HG03097 (cell line): Measurements from ENCODE around the gene TNIP2.

ENCODE experiments used
- ATAC-seq: cut with Tn5 transposase; IDR thresholded peaks from one replicate; pipeline ENCODE4 v1.9.1; 2021; ENCODE audit not compliant: unreplicated experiment, low FRiP score

TNIP2 gene, protein sequence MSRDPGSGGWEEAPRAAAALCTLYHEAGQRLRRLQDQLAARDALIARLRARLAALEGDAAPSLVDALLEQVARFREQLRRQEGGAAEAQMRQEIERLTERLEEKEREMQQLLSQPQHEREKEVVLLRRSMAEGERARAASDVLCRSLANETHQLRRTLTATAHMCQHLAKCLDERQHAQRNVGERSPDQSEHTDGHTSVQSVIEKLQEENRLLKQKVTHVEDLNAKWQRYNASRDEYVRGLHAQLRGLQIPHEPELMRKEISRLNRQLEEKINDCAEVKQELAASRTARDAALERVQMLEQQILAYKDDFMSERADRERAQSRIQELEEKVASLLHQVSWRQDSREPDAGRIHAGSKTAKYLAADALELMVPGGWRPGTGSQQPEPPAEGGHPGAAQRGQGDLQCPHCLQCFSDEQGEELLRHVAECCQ

DNA sequence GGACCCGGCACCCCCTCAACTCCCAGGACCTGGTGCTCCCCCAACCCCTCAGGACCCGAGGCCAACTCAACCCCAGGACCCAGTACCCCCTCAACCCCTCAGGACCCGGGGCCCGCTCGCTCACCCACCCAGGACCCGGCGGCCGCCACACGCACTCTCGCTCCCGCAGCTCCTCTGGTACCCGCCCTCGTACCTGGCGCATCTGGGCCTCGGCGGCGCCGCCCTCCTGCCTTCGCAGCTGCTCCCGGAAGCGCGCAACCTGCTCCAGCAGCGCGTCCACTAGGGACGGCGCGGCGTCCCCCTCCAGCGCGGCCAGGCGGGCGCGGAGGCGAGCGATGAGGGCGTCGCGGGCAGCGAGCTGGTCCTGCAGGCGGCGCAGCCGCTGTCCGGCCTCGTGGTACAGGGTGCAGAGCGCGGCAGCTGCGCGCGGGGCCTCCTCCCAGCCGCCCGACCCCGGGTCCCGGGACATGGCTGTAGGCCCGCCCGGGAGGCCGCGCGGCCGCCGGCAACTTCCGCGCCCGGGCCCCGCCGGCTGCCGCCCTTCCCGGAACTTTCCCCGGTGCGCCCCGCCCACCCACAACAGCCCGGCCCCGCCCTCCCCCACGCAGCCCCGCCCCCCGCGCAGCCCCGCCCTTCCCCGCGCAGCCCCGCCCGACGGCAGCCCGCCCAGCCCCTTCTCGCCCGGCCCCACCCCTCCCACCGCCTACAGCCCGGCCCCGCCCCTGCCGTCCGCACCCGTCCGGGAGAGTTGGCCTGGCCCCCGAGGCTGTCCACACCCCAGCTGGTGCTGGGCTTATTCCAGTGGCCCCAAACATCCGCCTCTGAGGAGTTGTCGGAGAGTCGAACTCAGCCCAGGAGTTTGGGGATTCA is at the start of gene TNIP2:
Gene TNIP2, minus strand, starts transcription at position 516 of the 870 bp plus-strand sequence. Its CDS starts 47 bp downstream, at position 469.
- ATAC-seq, result peak; percentile 57

DNA sequence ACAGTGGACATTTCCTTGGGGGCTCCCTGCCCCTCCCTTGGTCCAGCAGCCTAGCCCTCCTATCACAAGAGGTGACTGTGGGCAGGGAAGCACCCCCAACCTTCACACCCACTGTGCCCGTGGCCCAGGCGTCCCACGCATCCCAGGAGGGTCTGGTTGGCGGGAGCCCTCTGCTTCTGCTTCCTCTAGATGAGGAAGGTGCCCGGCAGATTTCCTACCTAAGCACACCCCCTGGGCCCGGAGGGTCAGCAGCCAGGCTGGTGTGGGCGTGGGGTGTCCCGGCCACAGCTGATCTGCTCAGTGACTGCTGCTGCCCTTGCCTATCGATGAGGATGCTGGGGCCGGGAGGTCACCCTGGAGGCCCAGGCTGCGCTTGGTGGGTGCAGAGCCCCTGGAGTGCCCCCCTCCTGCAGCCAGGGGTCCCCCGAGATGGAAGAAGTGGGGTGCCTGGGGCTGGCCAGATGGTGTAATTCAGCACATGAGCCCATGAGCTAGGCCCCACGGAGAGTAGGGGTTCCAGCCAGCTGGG is 48.9 kb upstream of the TNIP2 start:
- no peak for ATAC-seq

DNA sequence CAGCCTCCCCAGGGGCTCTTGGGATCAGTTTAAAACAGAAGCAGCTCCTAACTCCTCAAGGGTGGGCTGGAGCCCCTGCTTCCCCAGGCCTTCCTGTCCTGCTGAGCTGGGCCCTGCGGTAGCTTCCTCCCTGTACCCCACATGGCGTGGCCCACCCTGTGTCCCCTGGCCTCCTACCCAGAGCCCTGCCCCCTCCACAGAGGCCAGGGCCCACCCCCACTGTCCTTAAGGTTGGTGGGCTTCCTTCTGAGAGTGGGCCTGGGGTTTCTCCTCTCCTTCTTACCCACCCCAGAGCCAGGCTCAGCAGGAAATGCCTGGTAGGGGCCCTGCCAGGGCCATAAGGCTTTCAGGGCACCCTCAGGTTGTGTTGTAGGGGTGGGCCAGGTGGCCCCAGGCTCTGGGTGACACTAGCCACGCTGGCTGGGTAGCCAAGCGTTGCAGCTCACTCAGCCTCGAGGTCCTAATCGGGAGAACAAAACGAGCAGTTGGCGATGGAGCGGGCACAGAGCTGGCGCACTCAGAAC is 48.4 kb upstream of the TNIP2 start:
- ATAC-seq, result no peak

DNA sequence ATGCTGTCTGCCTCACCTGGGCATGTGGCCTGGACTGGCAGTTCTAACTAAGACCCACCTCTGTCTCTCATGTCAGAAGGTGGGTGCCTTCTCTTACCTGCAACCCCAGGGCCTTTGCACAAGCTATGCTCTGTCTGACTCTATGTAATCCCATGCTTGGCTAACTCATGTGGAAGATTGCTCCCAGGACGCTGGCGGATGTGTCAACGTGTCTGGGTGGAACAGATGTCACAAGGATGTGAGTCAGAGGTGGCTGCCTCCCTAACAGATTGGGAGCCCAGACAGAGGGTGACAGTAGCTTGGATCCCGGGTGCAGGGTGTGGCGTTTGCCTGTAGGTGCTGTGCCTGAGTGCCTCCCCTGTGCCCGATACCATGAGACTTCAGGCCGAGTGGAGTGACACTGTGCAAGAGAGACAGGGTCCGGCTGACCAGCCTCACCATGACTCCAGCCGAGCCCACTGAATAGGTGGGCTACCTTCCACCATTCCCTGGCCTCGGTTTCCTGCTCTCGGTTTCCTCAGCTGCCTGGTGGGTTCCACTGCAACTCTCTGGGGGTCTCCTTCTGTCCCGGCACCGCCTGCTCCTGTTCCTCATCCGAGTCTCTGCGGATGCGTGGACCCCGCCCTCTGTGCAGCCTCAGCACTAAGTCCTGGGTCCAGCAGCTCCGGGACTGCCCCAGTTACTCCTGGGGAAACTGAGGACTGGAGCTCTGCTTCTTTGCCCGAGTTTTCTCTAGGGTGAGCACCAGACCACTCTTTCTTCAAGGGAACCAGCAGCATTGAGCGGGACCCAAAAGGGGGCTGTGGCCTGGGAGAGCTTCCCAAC is 47.7 kb upstream of the TNIP2 start:
- ATAC-seq, result no peak

DNA sequence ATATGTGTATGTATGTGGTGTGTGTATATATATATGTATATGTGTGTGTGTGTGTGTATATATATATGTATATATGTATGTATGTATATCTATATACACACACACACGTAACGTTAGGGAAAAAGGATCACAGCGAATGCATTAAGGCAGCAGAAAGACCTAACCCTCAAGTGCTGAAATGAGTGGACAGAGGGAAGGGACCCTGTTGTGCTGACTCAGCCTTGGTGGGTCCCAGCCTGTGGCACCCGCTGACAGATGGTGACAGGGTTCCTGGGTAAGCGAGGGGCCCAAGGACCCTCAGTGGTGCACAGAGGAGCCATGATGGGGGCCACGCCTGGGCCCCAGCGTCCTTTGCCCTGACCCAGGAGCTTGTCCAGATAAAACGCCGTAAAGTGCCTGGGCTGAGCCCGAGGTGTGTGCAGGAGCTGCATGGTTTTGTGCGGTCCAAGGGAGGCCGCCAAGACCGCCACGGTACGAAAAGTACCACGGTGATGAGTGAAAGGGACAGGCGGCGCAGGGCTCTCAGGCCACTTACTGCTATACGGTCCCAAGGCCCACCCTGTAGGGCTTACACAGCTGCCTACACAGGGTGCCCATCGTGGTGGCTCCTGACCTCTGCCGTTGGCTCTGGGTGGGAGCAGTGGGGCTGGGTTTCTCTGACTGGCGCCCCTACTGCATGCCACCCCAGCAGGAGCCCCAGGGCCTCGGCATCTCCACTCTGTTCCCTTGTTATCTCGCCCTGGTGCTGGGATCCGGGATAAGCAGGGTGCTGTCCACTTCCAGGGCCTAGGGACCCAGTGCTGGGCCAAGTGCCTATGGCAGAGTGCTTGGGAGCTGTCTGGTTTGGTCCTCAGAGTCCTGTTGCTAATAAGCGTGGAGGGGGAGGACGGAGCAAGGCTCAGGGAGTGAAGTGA is 46.7 kb upstream of the TNIP2 start:
- no peak for ATAC-seq

DNA sequence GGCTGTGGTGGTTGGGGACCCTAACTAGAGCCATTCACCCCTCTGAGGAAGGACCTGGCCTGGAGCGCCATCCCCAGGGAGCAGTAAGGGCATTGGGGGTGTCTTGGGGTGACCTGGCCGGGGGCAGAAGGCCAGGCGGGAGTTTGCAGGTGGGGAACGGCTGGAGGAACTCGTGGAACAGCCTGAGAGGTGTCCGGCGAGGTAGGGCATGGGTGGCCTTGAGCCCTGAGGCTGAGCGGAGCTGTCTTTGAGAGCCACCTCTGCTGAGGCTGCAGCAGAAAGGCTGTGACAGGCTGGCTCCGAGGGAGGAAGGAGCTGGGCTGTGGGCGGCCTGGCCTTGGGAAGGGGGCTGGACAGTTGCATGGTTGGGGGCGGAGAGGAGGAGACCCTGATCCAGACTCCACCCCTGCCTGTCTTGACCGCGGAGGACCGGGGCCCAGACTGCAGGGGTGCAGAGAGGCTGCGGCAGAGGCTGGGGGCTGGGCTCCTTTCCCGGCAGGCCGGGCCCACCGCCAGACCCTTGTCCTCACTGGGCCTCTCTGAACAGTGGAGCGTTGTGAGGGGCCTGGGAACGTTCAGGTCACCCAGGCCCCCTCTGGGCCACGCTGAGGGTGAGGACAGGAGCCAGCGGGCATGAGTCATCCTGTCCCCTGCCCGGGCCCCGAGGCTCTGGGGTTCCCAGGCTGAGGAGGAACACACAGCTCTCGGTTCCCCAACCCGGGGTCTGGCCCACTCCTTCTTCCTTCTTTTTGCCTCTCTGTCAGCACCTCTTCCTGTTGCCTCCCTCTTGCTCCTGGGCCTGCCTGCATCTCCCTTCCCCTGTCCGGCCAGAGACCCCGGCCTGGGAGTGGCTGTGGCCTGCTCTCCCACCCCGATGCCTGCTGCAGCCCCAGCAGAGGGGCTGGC is 44.8 kb upstream of the TNIP2 start:
- no peak for ATAC-seq

DNA sequence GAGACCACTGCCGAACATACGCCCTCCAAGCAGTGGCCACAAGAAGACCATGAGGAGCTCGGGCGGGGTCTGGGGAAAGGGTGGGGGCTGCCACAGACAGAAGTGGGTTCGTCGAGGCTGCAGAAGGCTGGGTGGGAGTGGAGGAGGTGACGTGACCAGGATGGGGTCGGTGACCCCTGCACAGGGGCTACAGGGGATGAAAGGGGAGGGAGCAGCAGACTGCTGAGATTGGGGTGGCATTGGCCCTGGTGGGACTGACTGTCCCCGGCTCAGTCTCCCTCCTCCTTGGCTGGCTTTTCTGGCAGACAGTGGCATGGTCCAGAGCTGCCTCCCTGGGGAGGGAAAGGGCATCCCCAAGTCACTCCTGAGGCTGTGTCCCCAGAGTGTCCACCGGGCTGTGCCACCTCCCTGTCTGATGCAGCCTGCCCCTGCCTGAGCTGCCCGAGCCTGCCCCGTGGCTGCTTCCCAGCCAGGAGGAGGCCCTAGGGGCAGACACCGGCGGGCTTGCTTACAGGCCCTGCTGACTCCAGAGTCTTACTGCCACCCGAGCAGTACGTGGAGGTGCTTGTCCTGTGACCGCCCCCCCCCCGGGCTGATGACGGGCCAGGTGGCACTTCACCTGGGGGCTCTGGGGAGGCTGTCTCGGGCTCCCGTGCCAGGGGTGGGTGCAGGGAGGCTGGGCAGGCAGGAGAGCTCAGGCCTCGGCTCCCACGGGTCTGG is 44.0 kb upstream of the TNIP2 start:
- no peak for ATAC-seq

DNA sequence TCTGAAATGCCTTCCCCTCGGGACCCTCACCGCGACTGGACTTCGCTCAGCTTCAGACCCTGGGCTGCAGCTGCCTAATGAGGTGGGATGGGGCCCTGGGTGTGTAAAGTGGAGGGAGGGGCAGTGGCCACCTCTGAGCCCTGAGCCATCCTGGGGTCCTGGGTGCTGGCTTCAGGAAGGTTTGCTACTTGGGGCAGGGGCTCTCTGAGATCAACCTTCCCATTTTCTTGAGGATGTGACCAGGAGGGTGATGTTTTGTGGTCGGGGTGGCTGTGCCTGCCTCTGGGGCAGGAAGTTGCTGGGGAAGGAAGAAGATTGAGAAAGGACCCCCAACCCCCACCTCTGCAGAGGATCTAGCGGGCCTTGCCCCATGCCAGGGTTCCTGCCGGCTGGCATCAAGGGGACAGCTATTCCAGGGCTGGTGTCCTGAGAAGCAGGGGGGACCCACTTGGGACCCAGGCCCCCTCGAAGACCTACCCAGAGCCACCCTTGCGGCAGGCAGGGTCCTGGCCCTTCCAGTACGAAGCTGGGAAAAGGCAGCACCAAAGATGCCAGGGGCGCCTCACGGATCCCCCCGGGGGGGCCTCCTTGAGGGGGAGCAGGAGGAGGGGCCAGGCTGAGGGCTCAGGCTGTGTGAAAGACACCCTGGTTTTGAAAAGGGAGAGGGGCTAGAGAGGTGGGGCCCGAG is 43.2 kb upstream of the TNIP2 start:
- ATAC-seq, result no peak

DNA sequence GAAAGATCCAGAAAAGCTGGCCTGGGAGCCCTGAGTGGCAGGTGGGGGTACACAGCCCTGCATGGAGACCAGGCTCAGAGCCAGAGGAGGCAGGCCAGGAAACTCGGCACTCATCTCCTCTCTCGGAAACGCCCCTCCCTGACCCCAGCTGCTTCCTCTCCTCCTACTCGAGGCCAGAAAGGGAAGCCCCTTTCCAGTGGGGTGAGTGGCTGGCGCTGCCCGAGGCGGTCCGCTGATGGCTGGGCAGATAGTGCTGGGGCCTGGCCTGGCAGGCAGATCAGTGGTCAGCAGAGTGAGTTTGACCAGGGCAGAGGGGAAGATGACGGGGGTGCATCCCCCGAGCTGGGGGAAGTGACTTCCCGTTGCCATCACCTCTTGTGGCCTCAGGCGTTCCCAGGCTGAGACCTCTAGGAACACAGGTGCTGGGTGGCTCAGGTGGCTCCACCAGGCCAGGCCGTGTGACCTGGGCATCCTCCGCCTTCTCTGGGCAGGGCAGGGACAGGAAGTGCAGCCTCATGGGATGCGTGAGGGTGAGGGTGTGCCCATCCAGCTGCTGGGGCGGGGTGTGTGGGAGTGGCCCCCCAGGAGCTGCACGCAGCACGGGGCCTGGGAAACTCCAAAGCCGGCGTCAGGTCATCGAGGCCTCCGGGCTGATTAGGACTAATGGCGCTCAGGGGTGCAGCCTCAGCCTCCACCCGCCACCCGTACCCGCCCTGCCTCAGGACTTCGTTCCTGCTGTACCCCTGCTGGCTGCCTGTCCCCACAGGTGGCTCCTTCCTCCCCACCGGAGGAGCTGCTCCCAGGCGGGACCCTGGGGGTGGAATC is 42.5 kb upstream of the TNIP2 start:
- ATAC-seq, result no peak

DNA sequence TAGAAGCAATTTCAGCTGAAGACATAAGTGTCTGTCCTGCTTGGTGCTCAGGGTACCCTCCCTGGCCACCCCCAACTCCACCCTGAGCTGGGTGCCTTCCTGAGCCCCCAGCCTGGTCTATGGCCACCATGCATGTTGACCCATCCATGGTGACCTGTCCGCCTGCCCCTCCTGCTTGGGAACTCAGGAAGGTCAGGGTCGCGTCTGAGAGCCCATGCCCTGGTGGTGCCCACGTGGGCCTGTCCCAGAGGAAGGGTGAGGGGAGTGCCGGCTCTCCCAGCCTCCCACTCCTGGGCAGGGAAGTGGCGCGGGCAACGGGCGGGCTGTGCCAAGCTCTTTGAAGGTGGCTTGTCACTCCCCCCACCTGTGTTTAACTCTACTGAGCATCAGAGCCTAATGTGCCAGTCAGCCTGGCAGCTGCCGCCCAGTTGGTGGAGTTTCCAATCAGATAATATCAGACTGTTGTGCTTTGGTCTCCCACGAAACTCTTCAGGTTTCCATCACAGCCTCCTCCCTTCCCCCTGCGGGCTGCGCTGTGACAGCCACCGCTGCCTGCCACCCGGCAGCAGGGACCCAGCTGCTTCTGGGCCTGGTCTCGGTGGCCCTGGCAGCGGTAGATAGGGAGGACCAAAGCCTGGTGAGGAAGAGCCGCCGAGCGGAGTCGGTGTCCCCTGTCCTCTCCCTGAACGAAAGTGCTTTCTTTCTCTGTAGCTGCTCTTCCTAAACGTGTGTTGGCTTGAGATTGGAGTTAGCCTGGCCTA is 41.6 kb upstream of the TNIP2 start:
- no peak for ATAC-seq

DNA sequence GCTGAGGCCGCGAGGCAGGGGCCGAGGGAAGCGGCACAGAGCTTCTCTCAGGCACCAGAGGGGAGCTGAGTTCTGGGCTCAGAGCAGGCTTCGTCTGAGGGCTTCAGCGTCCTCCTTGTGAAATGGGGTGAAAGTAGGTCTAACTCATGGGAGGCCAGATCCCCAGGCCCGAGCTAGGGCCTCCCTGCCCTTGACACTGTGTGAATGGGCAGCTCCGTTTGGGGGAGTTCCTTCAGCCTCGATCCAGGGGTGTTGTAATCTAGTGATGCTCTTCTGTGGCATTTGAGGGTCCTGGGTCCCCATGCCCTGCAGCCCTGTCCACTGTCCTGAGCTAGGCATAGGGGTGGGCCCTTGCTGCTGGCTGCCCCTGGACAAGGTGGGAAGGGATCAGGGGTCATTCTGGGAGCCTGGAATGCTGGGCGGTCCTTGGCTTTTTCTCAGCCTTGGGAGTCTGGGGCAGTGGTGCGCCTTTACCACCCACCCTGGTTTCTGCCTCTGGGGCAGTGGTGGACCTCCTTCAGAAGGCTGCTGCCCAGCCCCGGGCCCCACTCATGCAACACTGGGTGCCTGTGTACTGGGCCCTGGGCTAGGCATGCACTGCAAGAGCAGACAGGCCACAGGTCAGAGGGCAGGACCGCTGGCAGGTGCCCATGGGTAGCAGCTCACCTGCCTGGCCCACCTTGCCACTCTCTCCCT is 40.9 kb upstream of the TNIP2 start:
- ATAC-seq, result no peak

DNA sequence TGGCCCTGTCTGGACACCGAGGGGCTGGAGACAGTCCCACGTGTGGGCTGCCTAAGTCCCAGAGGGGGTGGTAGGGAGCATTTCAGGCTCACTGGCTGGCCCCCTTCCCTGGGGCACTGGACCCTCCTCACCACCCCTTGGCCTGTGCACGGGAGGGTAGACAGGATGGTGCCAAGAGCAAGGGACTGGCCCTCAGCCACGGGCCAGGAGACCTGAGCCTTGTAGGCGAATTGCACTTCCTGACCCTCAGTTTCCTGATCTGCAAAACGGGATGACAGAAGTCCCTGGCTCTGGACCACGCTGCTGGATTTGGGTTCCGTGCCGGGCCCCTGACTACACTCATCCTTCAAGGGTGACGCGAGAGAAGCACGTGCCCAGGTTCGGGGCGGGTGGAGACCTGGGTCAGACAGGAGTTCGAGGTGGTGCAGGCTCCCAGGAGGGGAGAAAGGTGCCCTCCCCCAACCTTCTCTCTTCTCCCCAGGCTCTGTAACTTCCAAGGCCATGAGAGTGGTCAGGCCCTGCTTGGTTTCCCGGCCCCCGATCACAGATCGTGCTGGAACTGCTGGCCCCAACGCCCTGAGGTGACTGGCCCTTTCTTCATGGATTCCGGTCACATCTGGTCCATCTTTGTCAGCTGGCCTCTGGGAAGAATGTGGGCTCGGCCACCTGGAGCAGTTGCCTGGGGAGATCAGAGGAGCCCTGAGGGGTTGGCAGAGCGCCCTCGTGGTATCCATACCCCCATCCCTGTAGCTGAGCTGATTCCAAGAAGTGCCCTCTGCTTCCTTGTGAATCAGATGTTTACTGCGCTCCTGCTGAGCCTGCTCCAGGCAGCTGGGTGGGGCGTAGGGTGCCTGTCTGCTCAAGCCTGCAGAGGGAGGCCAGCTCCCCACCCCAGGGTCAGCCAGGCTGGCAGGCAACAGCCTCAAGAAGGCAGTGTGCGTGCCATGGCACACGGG is 40.0 kb upstream of the TNIP2 start:
- ATAC-seq, result no peak

DNA sequence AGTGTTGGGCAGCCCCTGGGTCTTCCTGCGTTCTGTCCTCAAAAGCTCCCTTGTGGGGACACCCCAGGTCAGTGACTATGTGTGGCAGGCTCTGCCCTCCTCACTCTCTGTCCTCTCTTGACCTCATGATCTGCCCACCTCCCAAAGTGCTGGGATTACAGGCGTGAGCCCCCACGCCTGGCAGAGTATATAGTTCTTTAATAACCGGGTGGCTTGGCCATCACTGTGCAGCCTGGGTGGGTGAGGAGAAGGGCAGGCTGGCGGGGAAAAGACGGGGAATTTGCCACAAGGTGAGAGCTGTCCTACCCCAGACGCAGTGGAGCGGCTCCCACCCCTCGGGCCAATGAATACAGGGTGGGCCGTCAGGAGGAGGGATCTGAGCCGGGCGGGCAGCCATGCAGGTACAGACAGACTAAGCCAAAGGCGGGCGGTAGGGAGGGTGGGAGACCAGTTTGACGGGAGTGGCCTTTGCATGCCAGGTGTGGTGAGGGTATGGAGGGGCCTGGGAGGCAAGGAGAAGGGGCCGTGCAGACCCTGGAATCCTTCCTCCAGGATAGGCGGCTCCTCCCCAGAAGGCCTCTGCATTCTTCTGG is 39.3 kb upstream of the TNIP2 start:
- ATAC-seq, result no peak
